SK-N-SH (cell line): ENCODE data around the gene PNO1.

ENCODE experiments used
- CTCF ChIP-seq: fragments of 200-600 bp; sonication (generic); IDR thresholded peaks from 2 replicates; pipeline ENCODE4 v1.6.1; 2017; ENCODE audit warnings: antibody characterized with exemption, mild to moderate bottlenecking, moderate library complexity
- JUND ChIP-seq: IDR thresholded peaks from 2 replicates; pipeline ENCODE4 v1.4.0; 2012
- MAX ChIP-seq: IDR thresholded peaks from 2 replicates; pipeline ENCODE4 v1.4.0; 2012; ENCODE audit warnings: low read depth
- TCF12 ChIP-seq: IDR thresholded peaks from 2 replicates; pipeline ENCODE4 v1.4.0; 2012
- TF ChIP-seq, protein P1 (sequence below): fragments of 150-350 bp; IDR thresholded peaks from 2 replicates; pipeline ENCODE4 v1.6.1; 2016; ENCODE audit warnings: mild to moderate bottlenecking, low read depth, low read length

GRCh38 chr2:68200157-68200787 lies 42.6 kb downstream of the PNO1 start:
- TF ChIP-seq TCF12 (no peak), CTCF (no peak), JUND (no peak), MAX (no peak)
- TF ChIP-seq, protein P1, sequence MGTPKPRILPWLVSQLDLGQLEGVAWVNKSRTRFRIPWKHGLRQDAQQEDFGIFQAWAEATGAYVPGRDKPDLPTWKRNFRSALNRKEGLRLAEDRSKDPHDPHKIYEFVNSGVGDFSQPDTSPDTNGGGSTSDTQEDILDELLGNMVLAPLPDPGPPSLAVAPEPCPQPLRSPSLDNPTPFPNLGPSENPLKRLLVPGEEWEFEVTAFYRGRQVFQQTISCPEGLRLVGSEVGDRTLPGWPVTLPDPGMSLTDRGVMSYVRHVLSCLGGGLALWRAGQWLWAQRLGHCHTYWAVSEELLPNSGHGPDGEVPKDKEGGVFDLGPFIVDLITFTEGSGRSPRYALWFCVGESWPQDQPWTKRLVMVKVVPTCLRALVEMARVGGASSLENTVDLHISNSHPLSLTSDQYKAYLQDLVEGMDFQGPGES: no peak
